IMR-90 (cell line): Measurements from ENCODE around the gene RNH1. TPM values are rescaled to one million over a fixed set of nuclear protein-coding genes. Genes with fewer than 3 reads are reported as not detected.

Source experiments
- ATAC-seq: fragments of 200-7000 bp; cut with Tn5 transposase; 2 replicates; pipeline ENCODE4 v1.9.1; 2020; ENCODE audit warnings: low read depth, mild to moderate bottlenecking, moderate library complexity
- BruUV-seq: library from RNA; stranded (reverse); fragments of 400-500 nt; replicated peaks from 2 replicates; lab custom pipeline; 2021; lab: Mats Ljungman, UMichigan
- CTCF ChIA-PET: fragments of 300-600 bp; formaldehyde crosslinking; extraction: SDS; loops from one replicate; lab custom pipeline; 2021; ENCODE audit warnings: antibody characterized with exemption; lab: Yijun Ruan, JAX
- POLR2A ChIA-PET: fragments of 300-600 bp; sonication (Branson Sonifier 250); formaldehyde crosslinking; loops from one replicate; lab custom pipeline; 2022; ENCODE audit warnings: antibody characterized with exemption; ENCODE audit not compliant: unreplicated experiment; lab: Charles Lee
- DNase-seq: peaks from one replicate; pipeline ENCODE4 v3.0.0; 2013
- H2AFZ ChIP-seq: replicated peaks from 2 replicates; pipeline ENCODE3; 2013; ENCODE audit warnings: low read length, mild to moderate bottlenecking; ENCODE audit not compliant: poor library complexity
- H2AK5ac ChIP-seq: 2 replicates; pipeline ENCODE4 v1.6.1; 2013; ENCODE audit warnings: low read depth, low read length, inconsistent platforms
- H2AK9ac ChIP-seq: replicated peaks from 2 replicates; pipeline ENCODE3; 2013; ENCODE audit warnings: mild to moderate bottlenecking, low read depth, low read length, moderate library complexity; ENCODE audit not compliant: poor library complexity
- H2BK120ac ChIP-seq: 2 replicates; pipeline ENCODE4 v1.6.1; 2013; ENCODE audit warnings: low read depth, low read length, inconsistent platforms
- H2BK15ac ChIP-seq: 3 replicates; pipeline ENCODE4 v1.6.1; 2013; ENCODE audit warnings: low read depth, low read length, inconsistent platforms
- H2BK20ac ChIP-seq: 2 replicates; pipeline ENCODE4 v1.6.1; 2013; ENCODE audit warnings: low read depth, mild to moderate bottlenecking, inconsistent platforms, low read length, moderate library complexity
- H2BK5ac ChIP-seq: 2 replicates; pipeline ENCODE4 v1.6.1; 2013; ENCODE audit warnings: mild to moderate bottlenecking, low read depth, low read length, inconsistent platforms; ENCODE audit not compliant: poor library complexity, severe bottlenecking
- H3K14ac ChIP-seq: replicated peaks from 2 replicates; pipeline ENCODE4 v1.6.1; 2013; ENCODE audit warnings: low read depth, low read length, inconsistent platforms
- H3K18ac ChIP-seq: 2 replicates; pipeline ENCODE4 v1.6.1; 2013; ENCODE audit warnings: low read depth, low read length, control low read depth
- H3K23ac ChIP-seq: 2 replicates; pipeline ENCODE4 v1.6.1; 2013; ENCODE audit warnings: low read depth, low read length, inconsistent platforms
- H3K27ac ChIP-seq: 2 replicates; pipeline ENCODE4 v1.5.1; 2013; ENCODE audit warnings: mild to moderate bottlenecking, control low read depth, low read length; ENCODE audit not compliant: insufficient read depth
- H3K27me3 ChIP-seq: 2 replicates; pipeline ENCODE4 v1.6.1; 2013; ENCODE audit warnings: low read length; ENCODE audit not compliant: control insufficient read depth, insufficient read depth
- H3K36me3 ChIP-seq: 2 replicates; pipeline ENCODE4 v1.6.1; 2013; ENCODE audit warnings: low read length, mixed read lengths; ENCODE audit not compliant: control insufficient read depth, insufficient read depth
- H3K4ac ChIP-seq: 2 replicates; pipeline ENCODE4 v1.6.1; 2013; ENCODE audit warnings: low read depth, low read length, inconsistent platforms
- H3K4me1 ChIP-seq: 2 replicates; pipeline ENCODE4 v1.6.1; 2013; ENCODE audit warnings: low read length, mixed read lengths; ENCODE audit not compliant: control insufficient read depth, insufficient read depth
- H3K4me2 ChIP-seq: 2 replicates; pipeline ENCODE4 v1.6.1; 2013; ENCODE audit warnings: low read depth, mild to moderate bottlenecking, control low read depth, low read length, moderate library complexity
- H3K4me3 ChIP-seq: 2 replicates; pipeline ENCODE4 v1.5.1; 2013; ENCODE audit warnings: low read depth, mild to moderate bottlenecking, control low read depth, low read length, moderate library complexity; ENCODE audit not compliant: insufficient read depth
- H3K56ac ChIP-seq: 2 replicates; pipeline ENCODE4 v1.6.1; 2013; ENCODE audit warnings: low read length, inconsistent platforms; ENCODE audit not compliant: insufficient read depth; ENCODE audit errors: extremely low read depth
- H3K79me1 ChIP-seq, 2 experiments: 2 replicates each; pipeline ENCODE4 v1.6.1; 2013; ENCODE audit warnings: low read length in 2 of 2, inconsistent platforms in 1 of 2, low read depth in 1 of 2
- H3K9ac ChIP-seq: 2 replicates; pipeline ENCODE4 v1.6.1; 2013; ENCODE audit warnings: low read depth, low read length, control low read depth
- H3K9me1 ChIP-seq: 2 replicates; pipeline ENCODE4 v1.6.1; 2013; ENCODE audit warnings: low read length, inconsistent platforms; ENCODE audit not compliant: insufficient read depth
- H3K9me3 ChIP-seq: 2 replicates; pipeline ENCODE4 v1.6.1; 2013; ENCODE audit warnings: low read length; ENCODE audit not compliant: control insufficient read depth, insufficient read depth
- H4K20me1 ChIP-seq: 2 replicates; pipeline ENCODE4 v1.6.1; 2013; ENCODE audit warnings: low read length, inconsistent platforms; ENCODE audit not compliant: insufficient read depth
- H4K5ac ChIP-seq: 2 replicates; pipeline ENCODE4 v1.6.1; 2013; ENCODE audit warnings: mild to moderate bottlenecking, low read depth, low read length, control low read depth
- H4K8ac ChIP-seq, 2 experiments: 2 replicates each; pipeline ENCODE4 v1.6.1; 2013; ENCODE audit warnings: low read depth in 2 of 2, low read length in 2 of 2, control low read depth in 1 of 2, inconsistent platforms in 1 of 2
- H4K91ac ChIP-seq: 2 replicates; pipeline ENCODE4 v1.6.1; 2013; ENCODE audit warnings: low read depth, low read length, inconsistent platforms; ENCODE audit not compliant: insufficient read depth
- BHLHE40 ChIP-seq: fragments of 150-350 bp; IDR thresholded peaks from 2 replicates; pipeline ENCODE4 v1.6.1; 2016; ENCODE audit warnings: mild to moderate bottlenecking, low read depth, low read length
- NFE2L2 ChIP-seq: fragments of 150-350 bp; IDR thresholded peaks from 2 replicates; pipeline ENCODE4 v1.6.1; 2016; ENCODE audit warnings: low read depth, mild to moderate bottlenecking, low read length
- POLR2A ChIP-seq: IDR thresholded peaks from 2 replicates; pipeline ENCODE4 v1.6.1; 2012; ENCODE audit warnings: mild to moderate bottlenecking, low read depth, low read length
- RCOR1 ChIP-seq: IDR thresholded peaks from 2 replicates; pipeline ENCODE4 v1.6.1; 2012; ENCODE audit warnings: mild to moderate bottlenecking, low read length, improper control_type of control experiment; ENCODE audit not compliant: insufficient replicate concordance
- WGBS, 2 experiments: methylation state at CpG; one replicate each; pipeline versions ENCODE4 v1.1.5 to v1.1.7; 2013; ENCODE audit warnings: missing lambda C conversion rate in 2 of 2; ENCODE audit not compliant: insufficient read length in 1 of 2; ENCODE audit errors: extremely low coverage in 2 of 2; 5-methylcytosine and 5-hydroxymethylcytosine counted together
- dilution Hi-C: fragments of 300-500 bp; cut with HindIII; formaldehyde crosslinking; loops from one replicate; pipeline ENCODE4 v1.14.3; 2018; ENCODE audit warnings: low sequenced_read_pairs; ENCODE audit not compliant: unreplicated experiment
- in situ Hi-C: fragments of 300-500 bp; cut with MboI; formaldehyde crosslinking; loops from 3 replicates; pipeline ENCODE4 v1.14.3; 2019; ENCODE audit warnings: low sequenced_read_pairs, inconsistent platforms, mixed read lengths
- intact Hi-C: fragments of 100-400 bp; cut with micrococcal nuclease; formaldehyde crosslinking; loops from 2 replicates; pipeline ENCODE4 v1.10.0; 2022
- polyA plus RNA-seq, 3 experiments: library from polyadenylated mRNA; depleted of rRNA; stranded (reverse); fragments of >200 nt; gene quantifications; 2 replicates each; pipeline ENCODE4 v1.2.3, GENCODE V29; 2012; ENCODE audit warnings: low replicate concordance in 1 of 3
- total RNA-seq: library from RNA; depleted of rRNA; stranded (reverse); fragments of >200 nt; gene quantifications from 2 replicates; pipeline ENCODE4 v1.2.3, GENCODE V29; 2012

The RNH1 gene
- total and polyA plus RNA-seq, 2 of the 4 experiments (the other 2 are of a cell fraction), result 138 to 247 TPM

DNA sequence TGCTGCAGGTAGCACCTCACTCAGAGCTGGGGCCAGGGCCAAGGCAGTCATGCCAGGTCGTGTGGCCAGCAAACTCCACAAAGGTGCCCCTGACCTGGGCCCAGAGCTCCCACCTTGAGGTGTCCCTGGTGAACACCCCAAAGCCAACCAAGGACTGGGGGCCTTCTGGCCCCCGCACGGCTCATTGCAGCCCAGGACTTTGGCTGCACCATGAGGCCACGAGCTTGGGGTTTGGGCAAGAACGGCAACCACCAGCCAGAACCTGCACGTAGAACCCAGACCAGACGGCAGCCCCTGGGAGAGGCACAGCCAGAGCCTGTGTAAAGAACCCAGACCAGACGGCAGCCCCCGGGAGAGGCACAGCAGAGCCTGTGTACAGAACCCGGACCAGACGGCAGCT lies 38.1 kb upstream of the RNH1 start:
- no TSS peak for BruUV-seq
- intact Hi-C loops (no loop called here), in situ Hi-C loops (no loop called here), dilution Hi-C loops (no loop called here)
- H3K14ac ChIP-seq, result no peak overlapping the region
- ATAC-seq (no peak), DNase-seq (no peak)
- H4K91ac ChIP-seq, result no peak overlapping the region
- no peaks in the 10 kb centered on the region for H3K27me3 ChIP-seq
- no peak overlapping the region for H4K8ac ChIP-seq
- H4K5ac ChIP-seq, result no peak overlapping the region
- H2BK15ac ChIP-seq, result no peak overlapping the region
- H3K79me1 ChIP-seq, result no peaks in the 10 kb centered on the region
- H3K9me1 ChIP-seq, result no peaks in the 10 kb centered on the region
- no peak overlapping the region for H3K4me2 ChIP-seq
- no peak for TF ChIP-seq POLR2A
- TF ChIP-seq NFE2L2, result no peak
- TF ChIP-seq RCOR1, result no peak
- TF ChIP-seq BHLHE40, result no peak
- H2BK20ac ChIP-seq, result no peak overlapping the region
- H4K20me1 ChIP-seq, result no peaks in the 10 kb centered on the region
- H2BK120ac ChIP-seq, result no peak overlapping the region
- H3K56ac ChIP-seq, result no peak overlapping the region
- no peak overlapping the region for H2AK9ac ChIP-seq
- CTCF ChIA-PET, result no interaction called here
- H3K36me3 ChIP-seq, result peaks cover 1% of the 10 kb centered on the region; the same call in 1 of the 2 replicates
- no peaks in the 10 kb centered on the region for H3K4me1 ChIP-seq
- no peak overlapping the region for H2AFZ ChIP-seq
- H3K4ac ChIP-seq, result no peak overlapping the region
- H3K18ac ChIP-seq, result no peak overlapping the region
- POLR2A ChIA-PET, result no interaction called here
- no peak overlapping the region for H3K9ac ChIP-seq
- H3K4me3 ChIP-seq, result no peak overlapping the region
- 86% methylated on average over 11 of the region's 11 CpGs; no CpG with 5 or more reads in 1 of the 2 experiments for WGBS, 2 experiments
- no peak overlapping the region for H2BK5ac ChIP-seq
- no peaks in the 10 kb centered on the region for H3K9me3 ChIP-seq
- no peak overlapping the region for H3K27ac ChIP-seq
- H3K23ac ChIP-seq, result no peak overlapping the region
- no peak overlapping the region for H2AK5ac ChIP-seq
